IMR-90 (cell line): ENCODE measurements around the gene FOXC2. TPM values are rescaled to one million over a fixed set of nuclear protein-coding genes. Genes with fewer than 3 reads are reported as not detected.
A peak's percentile ranks its signal among the peaks of the same experiment; 100 is the strongest.

Source experiments
- ATAC-seq: fragments of 200-7000 bp; cut with Tn5 transposase; 2 replicates; pipeline ENCODE4 v1.9.1; 2020; ENCODE audit warnings: low read depth, mild to moderate bottlenecking, moderate library complexity
- BruUV-seq: library from RNA; stranded (reverse); fragments of 400-500 nt; replicated peaks from 2 replicates; lab custom pipeline; 2021; lab: Mats Ljungman, UMichigan
- CTCF ChIA-PET: fragments of 300-600 bp; formaldehyde crosslinking; extraction: SDS; loops from one replicate; lab custom pipeline; 2021; ENCODE audit warnings: antibody characterized with exemption; lab: Yijun Ruan, JAX
- POLR2A ChIA-PET: fragments of 300-600 bp; sonication (Branson Sonifier 250); formaldehyde crosslinking; loops from one replicate; lab custom pipeline; 2022; ENCODE audit warnings: antibody characterized with exemption; ENCODE audit not compliant: unreplicated experiment; lab: Charles Lee
- DNase-seq: peaks from one replicate; pipeline ENCODE4 v3.0.0; 2013
- H2AFZ ChIP-seq: replicated peaks from 2 replicates; pipeline ENCODE3; 2013; ENCODE audit warnings: low read length, mild to moderate bottlenecking; ENCODE audit not compliant: poor library complexity
- H2AK5ac ChIP-seq: 2 replicates; pipeline ENCODE4 v1.6.1; 2013; ENCODE audit warnings: low read depth, low read length, inconsistent platforms
- H2AK9ac ChIP-seq: replicated peaks from 2 replicates; pipeline ENCODE3; 2013; ENCODE audit warnings: mild to moderate bottlenecking, low read depth, low read length, moderate library complexity; ENCODE audit not compliant: poor library complexity
- H2BK120ac ChIP-seq: 2 replicates; pipeline ENCODE4 v1.6.1; 2013; ENCODE audit warnings: low read depth, low read length, inconsistent platforms
- H2BK15ac ChIP-seq: 3 replicates; pipeline ENCODE4 v1.6.1; 2013; ENCODE audit warnings: low read depth, low read length, inconsistent platforms
- H2BK20ac ChIP-seq: 2 replicates; pipeline ENCODE4 v1.6.1; 2013; ENCODE audit warnings: low read depth, mild to moderate bottlenecking, inconsistent platforms, low read length, moderate library complexity
- H2BK5ac ChIP-seq: 2 replicates; pipeline ENCODE4 v1.6.1; 2013; ENCODE audit warnings: mild to moderate bottlenecking, low read depth, low read length, inconsistent platforms; ENCODE audit not compliant: poor library complexity, severe bottlenecking
- H3K14ac ChIP-seq: replicated peaks from 2 replicates; pipeline ENCODE4 v1.6.1; 2013; ENCODE audit warnings: low read depth, low read length, inconsistent platforms
- H3K18ac ChIP-seq: 2 replicates; pipeline ENCODE4 v1.6.1; 2013; ENCODE audit warnings: low read depth, low read length, control low read depth
- H3K23ac ChIP-seq: 2 replicates; pipeline ENCODE4 v1.6.1; 2013; ENCODE audit warnings: low read depth, low read length, inconsistent platforms
- H3K27ac ChIP-seq: 2 replicates; pipeline ENCODE4 v1.5.1; 2013; ENCODE audit warnings: mild to moderate bottlenecking, control low read depth, low read length; ENCODE audit not compliant: insufficient read depth
- H3K27me3 ChIP-seq: 2 replicates; pipeline ENCODE4 v1.6.1; 2013; ENCODE audit warnings: low read length; ENCODE audit not compliant: control insufficient read depth, insufficient read depth
- H3K36me3 ChIP-seq: 2 replicates; pipeline ENCODE4 v1.6.1; 2013; ENCODE audit warnings: low read length, mixed read lengths; ENCODE audit not compliant: control insufficient read depth, insufficient read depth
- H3K4ac ChIP-seq: 2 replicates; pipeline ENCODE4 v1.6.1; 2013; ENCODE audit warnings: low read depth, low read length, inconsistent platforms
- H3K4me1 ChIP-seq: 2 replicates; pipeline ENCODE4 v1.6.1; 2013; ENCODE audit warnings: low read length, mixed read lengths; ENCODE audit not compliant: control insufficient read depth, insufficient read depth
- H3K4me2 ChIP-seq: 2 replicates; pipeline ENCODE4 v1.6.1; 2013; ENCODE audit warnings: low read depth, mild to moderate bottlenecking, control low read depth, low read length, moderate library complexity
- H3K4me3 ChIP-seq: 2 replicates; pipeline ENCODE4 v1.5.1; 2013; ENCODE audit warnings: low read depth, mild to moderate bottlenecking, control low read depth, low read length, moderate library complexity; ENCODE audit not compliant: insufficient read depth
- H3K56ac ChIP-seq: 2 replicates; pipeline ENCODE4 v1.6.1; 2013; ENCODE audit warnings: low read length, inconsistent platforms; ENCODE audit not compliant: insufficient read depth; ENCODE audit errors: extremely low read depth
- H3K79me1 ChIP-seq, 2 experiments: 2 replicates each; pipeline ENCODE4 v1.6.1; 2013; ENCODE audit warnings: low read length in 2 of 2, inconsistent platforms in 1 of 2, low read depth in 1 of 2
- H3K9ac ChIP-seq: 2 replicates; pipeline ENCODE4 v1.6.1; 2013; ENCODE audit warnings: low read depth, low read length, control low read depth
- H3K9me1 ChIP-seq: 2 replicates; pipeline ENCODE4 v1.6.1; 2013; ENCODE audit warnings: low read length, inconsistent platforms; ENCODE audit not compliant: insufficient read depth
- H3K9me3 ChIP-seq: 2 replicates; pipeline ENCODE4 v1.6.1; 2013; ENCODE audit warnings: low read length; ENCODE audit not compliant: control insufficient read depth, insufficient read depth
- H4K20me1 ChIP-seq: 2 replicates; pipeline ENCODE4 v1.6.1; 2013; ENCODE audit warnings: low read length, inconsistent platforms; ENCODE audit not compliant: insufficient read depth
- H4K5ac ChIP-seq: 2 replicates; pipeline ENCODE4 v1.6.1; 2013; ENCODE audit warnings: mild to moderate bottlenecking, low read depth, low read length, control low read depth
- H4K8ac ChIP-seq, 2 experiments: 2 replicates each; pipeline ENCODE4 v1.6.1; 2013; ENCODE audit warnings: low read depth in 2 of 2, low read length in 2 of 2, control low read depth in 1 of 2, inconsistent platforms in 1 of 2
- H4K91ac ChIP-seq: 2 replicates; pipeline ENCODE4 v1.6.1; 2013; ENCODE audit warnings: low read depth, low read length, inconsistent platforms; ENCODE audit not compliant: insufficient read depth
- CEBPB ChIP-seq: IDR thresholded peaks from 2 replicates; pipeline ENCODE4 v1.6.1; 2012; ENCODE audit warnings: low read depth, low read length, improper control_type of control experiment
- ELK1 ChIP-seq: fragments of 150-350 bp; IDR thresholded peaks from 2 replicates; pipeline ENCODE4 v1.6.1; 2016; ENCODE audit warnings: low read depth, mild to moderate bottlenecking, low read length, moderate library complexity, borderline replicate concordance
- NFE2L2 ChIP-seq: fragments of 150-350 bp; IDR thresholded peaks from 2 replicates; pipeline ENCODE4 v1.6.1; 2016; ENCODE audit warnings: low read depth, mild to moderate bottlenecking, low read length
- POLR2A ChIP-seq: IDR thresholded peaks from 2 replicates; pipeline ENCODE4 v1.6.1; 2012; ENCODE audit warnings: mild to moderate bottlenecking, low read depth, low read length
- RAD21 ChIP-seq: IDR thresholded peaks from 2 replicates; pipeline ENCODE4 v1.6.1; 2012; ENCODE audit warnings: low read length, improper control_type of control experiment
- USF2 ChIP-seq: fragments of 150-350 bp; IDR thresholded peaks from 2 replicates; pipeline ENCODE4 v1.6.1; 2017; ENCODE audit warnings: mild to moderate bottlenecking, antibody characterized with exemption, low read length, low read depth
- WGBS, 2 experiments: methylation state at CpG; one replicate each; pipeline versions ENCODE4 v1.1.5 to v1.1.7; 2013; ENCODE audit warnings: missing lambda C conversion rate in 2 of 2; ENCODE audit not compliant: insufficient read length in 1 of 2; ENCODE audit errors: extremely low coverage in 2 of 2; 5-methylcytosine and 5-hydroxymethylcytosine counted together
- dilution Hi-C: fragments of 300-500 bp; cut with HindIII; formaldehyde crosslinking; loops from one replicate; pipeline ENCODE4 v1.14.3; 2018; ENCODE audit warnings: low sequenced_read_pairs; ENCODE audit not compliant: unreplicated experiment
- in situ Hi-C: fragments of 300-500 bp; cut with MboI; formaldehyde crosslinking; loops from 3 replicates; pipeline ENCODE4 v1.14.3; 2019; ENCODE audit warnings: low sequenced_read_pairs, inconsistent platforms, mixed read lengths
- intact Hi-C: fragments of 100-400 bp; cut with micrococcal nuclease; formaldehyde crosslinking; loops from 2 replicates; pipeline ENCODE4 v1.10.0; 2022
- polyA plus RNA-seq, 3 experiments: library from polyadenylated mRNA; depleted of rRNA; stranded (reverse); fragments of >200 nt; gene quantifications; 2 replicates each; pipeline ENCODE4 v1.2.3, GENCODE V29; 2012; ENCODE audit warnings: low replicate concordance in 1 of 3
- total RNA-seq: library from RNA; depleted of rRNA; stranded (reverse); fragments of >200 nt; gene quantifications from 2 replicates; pipeline ENCODE4 v1.2.3, GENCODE V29; 2012

FOXC2 gene
- total and polyA plus RNA-seq, 2 of the 4 experiments (the other 2 are of a cell fraction): 0.90 to 6.4 TPM

- TF ChIP-seq ELK1 (no peak), POLR2A (no peak), RAD21 (no peak), USF2 (no peak)
Measured at GRCh38 chr16:86571530-86571915, 4.9 kb downstream of the FOXC2 start (continued).

GRCh38 chr16:86572041-86572521 is 5.5 kb downstream of the FOXC2 start:
- CTCF ChIA-PET: interaction anchor here (1.8 kb wide), 1 partner anchor 491 kb away, joined by 5 read pairs; no protein-coding TSS in a partner anchor
- Histone ChIP-seq H2BK15ac (no peak overlapping the region), H4K5ac (no peak overlapping the region), H3K36me3 (no peaks in the 10 kb centered on the region), H3K18ac (no peak overlapping the region), H3K4me3 (no peak overlapping the region), H2AK5ac (peak overlapping the region; percentile 35; the same call in 1 of the 2 replicates), H3K4me1 (peaks cover 12% of the 10 kb centered on the region), H2AFZ (no peak overlapping the region), H2BK5ac (no peak overlapping the region), H3K27me3 (no peaks in the 10 kb centered on the region), H3K9me1 (peaks cover 12% of the 10 kb centered on the region), H3K79me1 (peaks cover 20 to 54% of the 10 kb centered on the region in 2 experiments), H3K14ac (0 out of 2 replicates have a peak overlapping the region, but pooled peaks have one; percentile 8), H2BK120ac (no peak overlapping the region), H3K56ac (no peak overlapping the region), H3K9ac (no peak overlapping the region), H3K23ac (peak overlapping the region; percentile 41; the same call in 1 of the 2 replicates), H3K4ac (no peak overlapping the region), H2BK20ac (no peak overlapping the region), H4K20me1 (0 out of 2 replicates have a peak, but pooled peaks cover 7% of the 10 kb centered on the region), H4K8ac (no peak overlapping the region), H3K27ac (no peak overlapping the region), H3K4me2 (no peak overlapping the region), H3K9me3 (no peaks in the 10 kb centered on the region), H2AK9ac (no peak overlapping the region), H4K91ac (no peak overlapping the region)
- BruUV-seq: no TSS peak
- TF ChIP-seq ELK1: no peak
- TF ChIP-seq NFE2L2: no peak
- TF ChIP-seq CEBPB: no peak
- no peak for TF ChIP-seq USF2
- in situ Hi-C loops: no loop called here
- WGBS, 2 experiments: 83% methylated on average over 10 of the region's 12 CpGs; no CpG with 5 or more reads in 1 of the 2 experiments
- intact Hi-C loops: no loop called here
- DNase-seq: no peak
- dilution Hi-C loops: no loop called here
- POLR2A ChIA-PET: no interaction called here
- ATAC-seq: no peak
